Measurements from ENCODE around the gene N4BP2L2. TPM values are rescaled to one million over a fixed set of nuclear protein-coding genes. Genes with fewer than 3 reads are reported as not detected.

The N4BP2L2 gene
- total RNA-seq, 1 experiment from 2014 or later = 61.4 TPM

GRCh38 chr13:32432856-32433255 lies 105.7 kb downstream of the N4BP2L2 start:
- Histone ChIP-seq H2BK120ac (ENCODE audit: low read depth, low read length, poor library complexity, severe bottlenecking) (no peak overlapping the region), H4K20me1 (ENCODE audit: control insufficient read depth, insufficient read depth, insufficient read length) (no peaks in the 10 kb centered on the region), H2AK5ac (ENCODE audit: insufficient read length, low read length) (no peak overlapping the region), H2BK5ac (ENCODE audit: insufficient read length, low read length) (no peak overlapping the region), H3K9me3 (ENCODE audit: control insufficient read depth, low read depth, low read length) (no peaks in the 10 kb centered on the region), H4K5ac (ENCODE audit: insufficient read length, low read depth, low read length) (no peak overlapping the region), H4K8ac (replicated peaks; ENCODE audit: insufficient read length, low read depth, low read length) (no peak overlapping the region), H3K23ac (ENCODE audit: insufficient read length, low read depth, low read length) (no peak overlapping the region), H2BK12ac (ENCODE audit: insufficient read length, low read depth, low read length) (no peak overlapping the region), H3K14ac (ENCODE audit: insufficient read depth, low read length) (no peak overlapping the region), H3K4me2 (ENCODE audit: insufficient read depth, insufficient read length, low read length) (no peak overlapping the region), H3K27me3 (ENCODE audit: insufficient read depth, low read length) (no peaks in the 10 kb centered on the region), H2BK20ac (ENCODE audit: low read depth, low read length, poor library complexity, severe bottlenecking) (no peak overlapping the region), H2BK15ac (ENCODE audit: low read depth, low read length) (no peak overlapping the region), H3K23me2 (ENCODE audit: insufficient read length, low read depth, low read length, poor library complexity, severe bottlenecking) (peaks cover 3% of the 10 kb centered on the region), H2AFZ (ENCODE audit: low read length) (no peak overlapping the region), H3K9ac (ENCODE audit: extremely low read depth, insufficient read length, low read length) (no peak overlapping the region), H3K56ac (ENCODE audit: insufficient read length, low read depth, low read length) (no peak overlapping the region), H4K91ac (ENCODE audit: insufficient read length, low read depth, low read length) (no peak overlapping the region), H3K27ac (ENCODE audit: insufficient read length, low read depth, low read length) (no peak overlapping the region), H3K4me1 (ENCODE audit: insufficient read depth, low read length) (no peaks in the 10 kb centered on the region; the same call in 1 of the 2 replicates), H3K18ac (ENCODE audit: insufficient read length, low read depth, low read length) (no peak overlapping the region), H3K79me2 (ENCODE audit: insufficient read depth, low read length) (no peaks in the 10 kb centered on the region), H3T11ph (ENCODE audit: low read length) (no peak overlapping the region), H3K79me1 (ENCODE audit: insufficient read depth, low read depth, low read length, poor library complexity, severe bottlenecking) (no peaks in the 10 kb centered on the region), H3K4ac (ENCODE audit: low read depth, low read length) (no peak overlapping the region)
- no peaks in the 10 kb centered on the region; a peak in 2 of 7 replicates for H3K36me3 Mint-ChIP-seq (ENCODE audit: insufficient read depth in 1 of 3, low read depth in 3 of 3)
- no peak for TF ChIP-seq CTCF (conservative IDR thresholded peaks at IDR 0.05)
- no peak overlapping the region for H3K4me3 Mint-ChIP-seq
- H3K4me1 Mint-ChIP-seq = peaks cover 6 to 7% of the 10 kb centered on the region in 2 experiments
- no CpG with 5 or more reads among the region's 3 CpGs for WGBS (ENCODE audit: extremely low coverage, insufficient read length, low lambda C conversion rate)
- no peaks in the 10 kb centered on the region; a peak in 1 of 5 replicates for H3K9me3 Mint-ChIP-seq
- peaks cover 2% of the 10 kb centered on the region; the same call in 1 of the 2 replicates for H3K27me3 Mint-ChIP-seq (ENCODE audit: low read depth)
- DNase-seq = no peak
- no peak overlapping the region for H3K27ac Mint-ChIP-seq
